ENCODE measurements around the gene COX10. TPM values are rescaled to one million over a fixed set of nuclear protein-coding genes. Genes with fewer than 3 reads are reported as not detected.
"Not testable (repeated sequence)": the region's sequence is repeated elsewhere in the genome, so short reads cannot be mapped to it uniquely, and the experiment has no call there.

The COX10 gene
- total RNA-seq, 4 donors from 2014 or later = 20.3 to 27.2 (median 22.0) TPM

GRCh38 chr17:14236032-14236431 is 166.7 kb downstream of the COX10 start:
- H3K36me3 ChIP-seq; H3K27ac ChIP-seq (replicated peaks in 1 of 4); H3K9me3 ChIP-seq; intact Hi-C loops (cut with DNase I); H3K4me1 ChIP-seq; H3K4me3 ChIP-seq; H3K27me3 ChIP-seq; DNase-seq (ENCODE audit: extremely low spot score): not testable (repeated sequence)
- WGBS = 89% methylated on average over 5 of the region's 9 CpGs

- intact Hi-C loops (cut with DNase I); H3K27ac ChIP-seq (replicated peaks in 1 of 4); H3K36me3 ChIP-seq; H3K4me1 ChIP-seq; DNase-seq (ENCODE audit: extremely low spot score); H3K27me3 ChIP-seq; H3K9me3 ChIP-seq; H3K4me3 ChIP-seq: not testable (repeated sequence)
- 95% methylated on average over 10 of the region's 11 CpGs for WGBS
These were observed 167.5 kb downstream of the COX10 start, which contains the start of gene CDRT15 for GRCh38 chr17:14236762-14237161. TSS of gene CDRT15 (minus strand) at chr17:14236862. CDS start at chr17:14236833, 29 bp downstream.

- H3K4me3 ChIP-seq; H3K27ac ChIP-seq (replicated peaks in 1 of 4); DNase-seq (ENCODE audit: extremely low spot score); H3K27me3 ChIP-seq; intact Hi-C loops (cut with DNase I); H3K36me3 ChIP-seq; H3K4me1 ChIP-seq; H3K9me3 ChIP-seq: not testable (repeated sequence)
- WGBS = no CpG with 5 or more reads among the region's 5 CpGs
These were observed 170.0 kb downstream of the COX10 start for GRCh38 chr17:14239271-14239670.

- no peak for TF ChIP-seq EP300 (IDR thresholded peaks at IDR 0.05)
- TF ChIP-seq POLR2AphosphoS5 (IDR thresholded peaks at IDR 0.05) = no peak
- TF ChIP-seq POLR2A (IDR thresholded peaks at IDR 0.05; ENCODE audit: low read depth) = no peak
- no peak for TF ChIP-seq CTCF (IDR thresholded peaks at IDR 0.05)
- 45% methylated on average over 1 of the region's 1 CpG for WGBS
- Histone ChIP-seq H3K9me3 (no peaks in the 10 kb centered on the region), H3K36me3 (no peaks in the 10 kb centered on the region), H3K27me3 (no peaks in the 10 kb centered on the region), H3K4me3 (no peak overlapping the region), H3K4me1 (no peaks in the 10 kb centered on the region), H3K27ac (replicated peaks in 1 of 4) (no peak overlapping the region)
- intact Hi-C loops (cut with DNase I) = no loop called here
- DNase-seq (ENCODE audit: extremely low spot score) = peak; percentile 14
These were observed 175.7 kb downstream of the COX10 start for GRCh38 chr17:14245002-14245401.

GRCh38 chr17:14245629-14246028 is 176.3 kb downstream of the COX10 start:
- H3K4me1 ChIP-seq = no peaks in the 10 kb centered on the region
- H3K27ac ChIP-seq (replicated peaks in 1 of 4) = no peak overlapping the region
- no peaks in the 10 kb centered on the region for H3K9me3 ChIP-seq
- intact Hi-C loops (cut with DNase I) = no loop called here
- 90% methylated on average over 3 of the region's 3 CpGs for WGBS
- no peak for TF ChIP-seq CTCF (IDR thresholded peaks at IDR 0.05)
- TF ChIP-seq EP300 (IDR thresholded peaks at IDR 0.05) = no peak
- TF ChIP-seq POLR2AphosphoS5 (IDR thresholded peaks at IDR 0.05) = no peak
- TF ChIP-seq POLR2A (IDR thresholded peaks at IDR 0.05; ENCODE audit: low read depth) = no peak
- H3K36me3 ChIP-seq = no peaks in the 10 kb centered on the region
- no peaks in the 10 kb centered on the region for H3K27me3 ChIP-seq
- H3K4me3 ChIP-seq = no peak overlapping the region
- DNase-seq (ENCODE audit: extremely low spot score) = no peak

Small RNA genes lying within 50 kb of the gene (small RNA-seq; reads per million reads assigned to genes)
- 0 reads per million in 3 donors for gene RF00090

Other genes starting within 250 kb of the COX10 start
- not detected for gene CDRT15, start 167.4 kb downstream of the COX10 start, total RNA-seq
- gene HS3ST3B1, start 231.6 kb downstream of the COX10 start, total RNA-seq = 1 to 10 TPM; 2.5 to 5.5 (median 3.3) TPM

Measured in esophagus muscularis mucosa (tissue), 4 donors.